ENCODE results near the gene INCA1. TPM values are rescaled to one million over a fixed set of nuclear protein-coding genes. Genes with fewer than 3 reads are reported as not detected.

Gene INCA1
- total and polyA plus RNA-seq, 2 of the 8 experiments (the other 6 are each of a cell fraction or from before 2014, with no cell fraction given): 0.89 to 1.4 TPM

GRCh38 chr17:4999430-5000093, 2.2 kb upstream of the INCA1 start:
- Histone ChIP-seq H3K79me1 (ENCODE audit: low read depth, low read length) (peaks cover 11% of the 10 kb centered on the region), H3K4me2 (ENCODE audit: insufficient read depth in 1 of 2, low read depth in 2 of 2, low read length in 2 of 2) (peak overlapping the region; percentile 97 to 100), H3K79me2 (ENCODE audit: control insufficient read depth in 1 of 2, insufficient read depth in 2 of 2, low read length in 2 of 2) (peaks cover 0 to 19% of the 10 kb centered on the region in 2 experiments; a peak in 2 of 4 replicates), H2BK12ac (ENCODE audit: low read depth, low read length) (0 out of 2 replicates have a peak overlapping the region, but pooled peaks have one; percentile 23), H3K36me3 (ENCODE audit: control insufficient read depth in 2 of 4, insufficient read depth in 4 of 4, low read length in 3 of 4) (peaks cover 17 to 36% (median 25%) of the 10 kb centered on the region in 4 experiments), H4K8ac (ENCODE audit: extremely low read depth, insufficient read depth, low read length) (no peak overlapping the region), H3K4ac (replicated peaks; ENCODE audit: insufficient read length, low read depth, low read length) (no peak overlapping the region), H3K18ac (ENCODE audit: extremely low read depth, low read length) (no peak overlapping the region), H2AFZ (ENCODE audit: low read length) (no peak overlapping the region), H2AK5ac (ENCODE audit: low read depth, low read length) (no peak overlapping the region), H3K27ac (ENCODE audit: low read depth, low read length) (no peak overlapping the region), H2BK15ac (ENCODE audit: low read length) (no peak overlapping the region), H2BK120ac (replicated peaks; ENCODE audit: low read depth, low read length) (no peak overlapping the region), H3K4me3 (ENCODE audit: extremely low read depth in 1 of 4, insufficient read depth in 2 of 4, low read depth in 3 of 4, low read length in 4 of 4) (peak overlapping the region; percentile 75 to 80 (median 78); a peak in 5 of 8 replicates), H3K4me1 (replicated peaks in 1 of 4; ENCODE audit: control insufficient read depth in 3 of 4, insufficient read depth in 4 of 4, low read length in 3 of 4) (peaks cover 4 to 17% (median 8%) of the 10 kb centered on the region in 4 experiments), H4K20me1 (replicated peaks in 1 of 2; ENCODE audit: control insufficient read depth in 1 of 2, insufficient read depth in 2 of 2, low read length in 2 of 2) (peaks cover 2 to 12% of the 10 kb centered on the region in 2 experiments), H3K23ac (ENCODE audit: insufficient read length) (no peak overlapping the region), H3K23me2 (ENCODE audit: low read depth, low read length) (peaks cover 11% of the 10 kb centered on the region), H3K14ac (ENCODE audit: insufficient read length) (no peak overlapping the region), H3K9me3 (ENCODE audit: insufficient read depth in 2 of 2, low read depth in 1 of 2, low read length in 1 of 2) (no peaks in the 10 kb centered on the region), H3K56ac (replicated peaks; ENCODE audit: insufficient read length, low read depth, low read length) (no peak overlapping the region), H3K27me3 (replicated peaks in 1 of 4; ENCODE audit: control insufficient read depth in 3 of 4, extremely low read depth in 1 of 4, insufficient read depth in 3 of 4, low read length in 3 of 4) (peaks cover 0 to 13% (median 1%) of the 10 kb centered on the region in 4 experiments; a peak in 3 of 7 replicates), H2BK5ac (ENCODE audit: low read depth, low read length) (peak overlapping the region; percentile 56; the same call in 1 of the 2 replicates), H4K5ac (ENCODE audit: insufficient read length, low read depth, low read length) (no peak overlapping the region), H3K9ac (replicated peaks in 1 of 4; ENCODE audit: extremely low read depth in 1 of 4, low read depth in 3 of 4, low read length in 3 of 4) (peak overlapping the region in 2 of 4 experiments; percentile 9 to 26; a peak in 1 of 7 replicates), H4K91ac (replicated peaks; ENCODE audit: insufficient read length, low read length) (no peak overlapping the region), H2BK20ac (ENCODE audit: low read length) (no peak overlapping the region)
- no peak for FAIRE-seq
- POLR2A ChIA-PET (ENCODE audit: partially characterized antibody): interaction anchor here (1.1 to 4.7 kb wide), 7 partner anchors 11 to 62 kb away, joined by 3 to 36 read pairs (median 15); partner anchors contain the start of genes CAMTA2, PFN1, RNF167 and SLC25A11
- CTCF ChIA-PET (ENCODE audit: partially characterized antibody): interaction anchor here (0.9 to 1.5 kb wide), 5 partner anchors 19 to 91 kb away, joined by 3 to 5 read pairs (median 4); partner anchors contain the start of genes RNF167 and SLC25A11
- 78% methylated on average over 12 of the region's 12 CpGs; no CpG with 5 or more reads in 1 of the 2 experiments for WGBS, 2 experiments (ENCODE audit: extremely low coverage in 1 of 2, insufficient coverage in 1 of 2, insufficient read length in 1 of 2, insufficient replicate concordance in 2 of 2, low coverage in 1 of 2, low lambda C conversion rate in 2 of 2, missing lambda C conversion rate in 1 of 2)
- no peak for DNase-seq (ENCODE audit: low read depth in 1 of 2, low spot score in 2 of 2)
- no peak for TF ChIP-seq JUN (IDR thresholded peaks at IDR 0.05; ENCODE audit: low read depth, low read length)
- TF ChIP-seq, protein P1, sequence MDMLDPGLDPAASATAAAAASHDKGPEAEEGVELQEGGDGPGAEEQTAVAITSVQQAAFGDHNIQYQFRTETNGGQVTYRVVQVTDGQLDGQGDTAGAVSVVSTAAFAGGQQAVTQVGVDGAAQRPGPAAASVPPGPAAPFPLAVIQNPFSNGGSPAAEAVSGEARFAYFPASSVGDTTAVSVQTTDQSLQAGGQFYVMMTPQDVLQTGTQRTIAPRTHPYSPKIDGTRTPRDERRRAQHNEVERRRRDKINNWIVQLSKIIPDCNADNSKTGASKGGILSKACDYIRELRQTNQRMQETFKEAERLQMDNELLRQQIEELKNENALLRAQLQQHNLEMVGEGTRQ (IDR thresholded peaks at IDR 0.05; ENCODE audit: low read length): no peak
- TF ChIP-seq RBBP5 (IDR thresholded peaks at IDR 0.05; ENCODE audit: borderline replicate concordance, low read depth, low read length): no peak
- no peak for TF ChIP-seq YY1 (IDR thresholded peaks at IDR 0.05; ENCODE audit: low read depth, low read length)
- TF ChIP-seq TBP (IDR thresholded peaks at IDR 0.05; ENCODE audit: low read depth, low read length): no peak
- no peak for TF ChIP-seq PHF8 (conservative IDR thresholded peaks at IDR 0.05; ENCODE audit: low read depth, low read length)
- TF ChIP-seq SUZ12 (IDR thresholded peaks at IDR 0.05; ENCODE audit: low read length): no peak
- TF ChIP-seq POLR2A (IDR thresholded peaks at IDR 0.05; ENCODE audit: control extremely low read depth in 1 of 2, low read depth in 2 of 2, low read length in 2 of 2): no peak
- no peak for TF ChIP-seq RXRA (IDR thresholded peaks at IDR 0.05; ENCODE audit: insufficient read depth, low read depth, low read length)
- no peak for TF ChIP-seq SP4 (IDR thresholded peaks at IDR 0.05; ENCODE audit: low read length)
- TF ChIP-seq FOSL1 (IDR thresholded peaks at IDR 0.05; ENCODE audit: insufficient read depth, low read depth, low read length): no peak

All from H1 (cell line).